CD4-positive, alpha-beta memory T cell (primary cell): ENCODE measurements around the gene CCDC70. TPM values are rescaled to one million over a fixed set of nuclear protein-coding genes. Genes with fewer than 3 reads are reported as not detected.

Experiments
- CTCF ChIA-PET: fragments of 350-600 bp; sonication (Branson Sonifier 250); formaldehyde crosslinking; loops from one replicate; lab custom pipeline; 2021; ENCODE audit warnings: inconsistent platforms; ENCODE audit not compliant: partially characterized antibody; lab: Charles Lee
- POLR2A ChIA-PET: fragments of 350-600 bp; sonication (Branson Sonifier 250); formaldehyde crosslinking; loops from one replicate; lab custom pipeline; 2021; ENCODE audit not compliant: partially characterized antibody; lab: Charles Lee
- DNase-seq, 5 donors: peaks; one replicate each; pipeline versions ENCODE4 v3.0.0 to v3.0.0-alpha.2; 2020 to 2022; ENCODE audit warnings: mixed read lengths in 1 of 5
- H3K27ac ChIP-seq: one replicate; pipeline ENCODE4 v1.7.0; 2013; ENCODE audit warnings: low read depth, low read length
- H3K27me3 ChIP-seq: 2 replicates; pipeline ENCODE4 v1.7.0; 2013; ENCODE audit warnings: mild to moderate bottlenecking, low read length, moderate library complexity; ENCODE audit not compliant: insufficient read depth
- H3K36me3 ChIP-seq: 2 replicates; pipeline ENCODE4 v1.7.0; 2013; ENCODE audit warnings: mild to moderate bottlenecking, low read length, moderate library complexity; ENCODE audit not compliant: insufficient read depth
- H3K4me1 ChIP-seq: 2 replicates; pipeline ENCODE4 v1.7.0; 2013; ENCODE audit warnings: mild to moderate bottlenecking, low read length, moderate library complexity; ENCODE audit not compliant: insufficient read depth
- H3K4me3 ChIP-seq, 2 donors: one replicate each; pipeline ENCODE4 v1.7.0; 2013; ENCODE audit warnings: low read length in 2 of 2, mild to moderate bottlenecking in 1 of 2
- H3K9me3 ChIP-seq, 2 donors: one replicate each; pipeline ENCODE4 v1.7.0; 2013; ENCODE audit warnings: low read length in 2 of 2, control low read depth in 1 of 2; ENCODE audit not compliant: control insufficient read depth in 1 of 2
- H3K27ac Mint-ChIP-seq, 7 donors: one replicate each; pipeline ENCODE4 v1.8.0; 2020 to 2021; ENCODE audit warnings: mixed read lengths in 7 of 7, mild to moderate bottlenecking in 6 of 7, inconsistent platforms in 3 of 7, moderate library complexity in 3 of 7
- H3K27me3 Mint-ChIP-seq, 2 donors: one replicate each; pipeline ENCODE4 v1.8.0; 2020 to 2021; ENCODE audit warnings: mixed read lengths in 2 of 2
- H3K36me3 Mint-ChIP-seq, 2 donors: one replicate each; pipeline ENCODE4 v1.8.0; 2020 to 2021; ENCODE audit warnings: mixed read lengths in 2 of 2, inconsistent platforms in 1 of 2, mild to moderate bottlenecking in 1 of 2
- H3K4me1 Mint-ChIP-seq, 4 donors: one replicate each; pipeline ENCODE4 v1.8.0; 2020 to 2021; ENCODE audit warnings: mixed read lengths in 4 of 4, mild to moderate bottlenecking in 1 of 4
- H3K4me3 Mint-ChIP-seq, 8 donors: one replicate each; pipeline ENCODE4 v1.8.0; 2020 to 2021; ENCODE audit warnings: mixed read lengths in 8 of 8, mild to moderate bottlenecking in 7 of 8, moderate library complexity in 6 of 8, inconsistent platforms in 3 of 8
- H3K9me3 Mint-ChIP-seq, 8 donors: one replicate each; pipeline ENCODE4 v1.8.0; 2020 to 2021; ENCODE audit warnings: mixed read lengths in 8 of 8, mild to moderate bottlenecking in 5 of 8, inconsistent platforms in 3 of 8, moderate library complexity in 1 of 8
- intact Hi-C: fragments of 100-400 bp; cut with micrococcal nuclease; formaldehyde crosslinking; loops from one replicate; pipeline ENCODE4 v1.15.1; 2023
- polyA plus RNA-seq, 2 donors: library from polyadenylated mRNA; unstranded; fragments of 300-500 nt; fragmentation: Illumina TruSeq; gene quantifications; one replicate each; pipeline ENCODE4 v1.2.3, GENCODE V29; 2021
- total RNA-seq, 2 experiments: library from RNA; stranded (reverse); gene quantifications; one replicate each; pipeline ENCODE4 v1.2.3, GENCODE V29; 2021

CCDC70 gene
- total and polyA plus RNA-seq, 4 experiments from 2014 or later = not detected

GRCh38 chr13:51843529-51843928 lies 18.2 kb upstream of the CCDC70 start:
- H3K4me1 Mint-ChIP-seq = peaks cover 4 to 10% (median 8%) of the 10 kb centered on the region in 4 donors
- no peak for DNase-seq
- H3K36me3 Mint-ChIP-seq = no peaks in the 10 kb centered on the region
- Histone ChIP-seq H3K36me3 (no peaks in the 10 kb centered on the region), H3K4me3 (no peak overlapping the region), H3K4me1 (no peaks in the 10 kb centered on the region), H3K27ac (no peak overlapping the region), H3K9me3 (no peaks in the 10 kb centered on the region), H3K27me3 (no peaks in the 10 kb centered on the region)
- no peak overlapping the region for H3K4me3 Mint-ChIP-seq
- intact Hi-C loops = no loop called here
- ChIA-PET CTCF (interaction anchor here (0.9 to 7.8 kb wide), 6 partner anchors 8 to 410 kb away, joined by 3 to 71 read pairs (median 8); no protein-coding TSS in a partner anchor), POLR2A (no interaction called here)
- no peak overlapping the region for H3K27ac Mint-ChIP-seq
- H3K9me3 Mint-ChIP-seq = no peaks in the 10 kb centered on the region
- peaks cover 2 to 5% of the 10 kb centered on the region in 2 donors for H3K27me3 Mint-ChIP-seq

- Mint-ChIP-seq H3K9me3 (no peaks in the 10 kb centered on the region), H3K4me3 (peak within 1 kb of the TSS in 4 of 8 donors; percentile 9 to 70 (median 54)), H3K36me3 (no peaks in the 10 kb centered on the region), H3K27ac (peak within 1 kb of the TSS in 2 of 7 donors; percentile 48 to 62), H3K4me1 (peaks cover 4 to 10% (median 8%) of the 10 kb centered on the region in 4 donors), H3K27me3 (peaks cover 2 to 3% of the 10 kb centered on the region in 2 donors)
- DNase-seq = peak in 4 of 5 donors; percentile 36 to 57 (median 48)
- Histone ChIP-seq H3K27me3 (no peaks in the 10 kb centered on the region), H3K9me3 (no peaks in the 10 kb centered on the region), H3K4me3 (no peak within 1 kb of the TSS), H3K27ac (no peak within 1 kb of the TSS), H3K36me3 (no peaks in the 10 kb centered on the region), H3K4me1 (no peaks in the 10 kb centered on the region)
- POLR2A ChIA-PET = no interaction called here
- intact Hi-C loops = loop anchor here (1.0 to 2.0 kb wide), 2 partner anchors 282 to 356 kb away; no protein-coding TSS in a partner anchor
- CTCF ChIA-PET = interaction anchor here (0.7 to 7.8 kb wide), 13 partner anchors 13 to 461 kb away, joined by 3 to 71 read pairs (median 4); partner anchors contain the start of gene NEK5
These were observed 16.8 kb upstream of the CCDC70 start, which contains the start of gene TMEM272 for GRCh38 chr13:51844862-51845573. Gene TMEM272 (minus strand): TSS chr13:51845177. CDS start chr13:51838530, 6,647 bp downstream.

- Histone ChIP-seq H3K9me3 (no peaks in the 10 kb centered on the region), H3K27ac (no peak overlapping the region), H3K4me1 (no peaks in the 10 kb centered on the region), H3K27me3 (no peaks in the 10 kb centered on the region), H3K36me3 (no peaks in the 10 kb centered on the region), H3K4me3 (no peak overlapping the region)
- Mint-ChIP-seq H3K4me1 (peaks cover 4 to 10% (median 8%) of the 10 kb centered on the region in 4 donors), H3K4me3 (no peak overlapping the region), H3K9me3 (no peaks in the 10 kb centered on the region), H3K27me3 (peaks cover 2 to 3% of the 10 kb centered on the region in 2 donors), H3K27ac (no peak overlapping the region), H3K36me3 (no peaks in the 10 kb centered on the region)
- DNase-seq = no peak
- POLR2A ChIA-PET = no interaction called here
- CTCF ChIA-PET = interaction anchor here (0.7 to 7.8 kb wide), 12 partner anchors 13 to 462 kb away, joined by 3 to 71 read pairs (median 4); no protein-coding TSS in a partner anchor
- intact Hi-C loops = loop anchor here (1.0 to 2.0 kb wide), 2 partner anchors 282 to 355 kb away; no protein-coding TSS in a partner anchor
These were observed 16.0 kb upstream of the CCDC70 start for GRCh38 chr13:51845574-51846318.

- Mint-ChIP-seq H3K9me3 (no peaks in the 10 kb centered on the region), H3K4me1 (peaks cover 4 to 10% (median 8%) of the 10 kb centered on the region in 4 donors), H3K27me3 (peaks cover 6 to 7% of the 10 kb centered on the region in 2 donors), H3K4me3 (no peak overlapping the region), H3K27ac (no peak overlapping the region), H3K36me3 (no peaks in the 10 kb centered on the region)
- no peaks in the 10 kb centered on the region for H3K27me3 ChIP-seq
- no peaks in the 10 kb centered on the region for H3K9me3 ChIP-seq
- no peaks in the 10 kb centered on the region for H3K36me3 ChIP-seq
- ChIA-PET POLR2A (no interaction called here), CTCF (interaction anchor here (1.3 to 7.8 kb wide), 5 partner anchors 9 to 355 kb away, joined by 3 to 71 read pairs (median 8); no protein-coding TSS in a partner anchor)
- no peaks in the 10 kb centered on the region for H3K4me1 ChIP-seq
- no peak overlapping the region for H3K27ac ChIP-seq
- DNase-seq = no peak
- intact Hi-C loops = no loop called here
- H3K4me3 ChIP-seq = no peak overlapping the region
These were observed 15.0 kb upstream of the CCDC70 start for GRCh38 chr13:51846756-51847155.

GRCh38 chr13:51848674-51849073 lies 13.1 kb upstream of the CCDC70 start:
- no peak for DNase-seq
- H3K27me3 ChIP-seq = no peaks in the 10 kb centered on the region
- ChIA-PET POLR2A (no interaction called here), CTCF (interaction anchor here (0.7 to 7.8 kb wide), 6 partner anchors 14 to 48 kb away, joined by 3 to 71 read pairs (median 6); no protein-coding TSS in a partner anchor)
- peaks cover 6 to 9% of the 10 kb centered on the region in 2 donors for H3K27me3 Mint-ChIP-seq
- no peak overlapping the region for H3K4me3 Mint-ChIP-seq
- H3K27ac Mint-ChIP-seq = peak overlapping the region in 1 of 7 donors; percentile 19
- no peaks in the 10 kb centered on the region for H3K9me3 ChIP-seq
- intact Hi-C loops = no loop called here
- H3K4me1 ChIP-seq = no peaks in the 10 kb centered on the region
- H3K4me1 Mint-ChIP-seq = peaks cover 4 to 10% (median 8%) of the 10 kb centered on the region in 4 donors
- H3K9me3 Mint-ChIP-seq = no peaks in the 10 kb centered on the region
- H3K4me3 ChIP-seq = no peak overlapping the region
- no peaks in the 10 kb centered on the region for H3K36me3 Mint-ChIP-seq
- no peak overlapping the region for H3K27ac ChIP-seq
- no peaks in the 10 kb centered on the region for H3K36me3 ChIP-seq

GRCh38 chr13:51849145-51850101 lies 12.3 kb upstream of the CCDC70 start:
- POLR2A ChIA-PET = no interaction called here

More at GRCh38 chr13:51849145-51850101, 12.3 kb upstream of the CCDC70 start:
- Mint-ChIP-seq H3K27me3 (peaks cover 11 to 12% of the 10 kb centered on the region in 2 donors), H3K36me3 (no peaks in the 10 kb centered on the region), H3K27ac (no peak overlapping the region), H3K4me1 (peaks cover 4 to 9% (median 8%) of the 10 kb centered on the region in 4 donors), H3K9me3 (no peaks in the 10 kb centered on the region), H3K4me3 (no peak overlapping the region)
- H3K27ac ChIP-seq = no peak overlapping the region
- no peaks in the 10 kb centered on the region for H3K9me3 ChIP-seq
- H3K27me3 ChIP-seq = no peaks in the 10 kb centered on the region
- H3K36me3 ChIP-seq = no peaks in the 10 kb centered on the region
- CTCF ChIA-PET = interaction anchor here (0.7 to 7.8 kb wide), 11 partner anchors 8 to 100 kb away, joined by 3 to 71 read pairs (median 4); no protein-coding TSS in a partner anchor
- DNase-seq = peak in 2 of 5 donors; percentile 11 to 15
- no peak overlapping the region for H3K4me3 ChIP-seq
- no peaks in the 10 kb centered on the region for H3K4me1 ChIP-seq
- intact Hi-C loops = no loop called here
